ENCODE data around the gene ITGB1BP1.

GRCh38 chr2:9406529-9407362, 16.6 kb downstream of the ITGB1BP1 start:
- TF ChIP-seq CTCF (conservative IDR thresholded peaks at IDR 0.05) (no peak), EZH2 (IDR thresholded peaks at IDR 0.05; ENCODE audit: low read depth) (no peak)

Measured in PC-9 (cell line).